ENCODE results near the gene SIRT4.
"Not testable (repeated sequence)": the region's sequence is repeated elsewhere in the genome, so short reads cannot be mapped to it uniquely, and the experiment has no call there.

The SIRT4 gene

GRCh38 chr12:120336392-120336791 lies 34.3 kb downstream of the SIRT4 start:
- peaks cover 18% of the 10 kb centered on the region for H3K9me3 Mint-ChIP-seq
- not testable (repeated sequence) for H3K27me3 Mint-ChIP-seq (ENCODE audit: low read depth); H3K4me1 Mint-ChIP-seq (ENCODE audit: low read depth); H3K36me3 Mint-ChIP-seq (ENCODE audit: low read depth); H3K27ac Mint-ChIP-seq; H3K4me3 Mint-ChIP-seq; DNase-seq (ENCODE audit: low spot score)

- H3K9me3 Mint-ChIP-seq: peaks cover 18% of the 10 kb centered on the region
- no peaks in the 10 kb centered on the region for H3K4me1 Mint-ChIP-seq (ENCODE audit: low read depth)
- no peak for DNase-seq (ENCODE audit: low spot score)
- peaks cover 6% of the 10 kb centered on the region for H3K36me3 Mint-ChIP-seq (ENCODE audit: low read depth)
- peaks cover 5% of the 10 kb centered on the region for H3K27me3 Mint-ChIP-seq (ENCODE audit: low read depth)
- no peak overlapping the region for H3K27ac Mint-ChIP-seq
- H3K4me3 Mint-ChIP-seq: no peak overlapping the region
Measured at GRCh38 chr12:120337730-120338129, 35.6 kb downstream of the SIRT4 start.

GRCh38 chr12:120339256-120339655 lies 37.1 kb downstream of the SIRT4 start:
- DNase-seq (ENCODE audit: low spot score): no peak
- Mint-ChIP-seq H3K27me3 (ENCODE audit: low read depth) (peaks cover 5% of the 10 kb centered on the region), H3K4me3 (no peak overlapping the region), H3K9me3 (peaks cover 18% of the 10 kb centered on the region), H3K4me1 (ENCODE audit: low read depth) (no peaks in the 10 kb centered on the region), H3K27ac (no peak overlapping the region), H3K36me3 (ENCODE audit: low read depth) (peaks cover 6% of the 10 kb centered on the region)

- Mint-ChIP-seq H3K36me3 (ENCODE audit: low read depth) (peaks cover 2% of the 10 kb centered on the region), H3K27ac (no peak overlapping the region), H3K27me3 (ENCODE audit: low read depth) (peaks cover 5% of the 10 kb centered on the region), H3K4me1 (ENCODE audit: low read depth) (no peaks in the 10 kb centered on the region), H3K9me3 (peaks cover 9% of the 10 kb centered on the region), H3K4me3 (no peak overlapping the region)
- no peak for DNase-seq (ENCODE audit: low spot score)
Measured at GRCh38 chr12:120342175-120343038, 40.3 kb downstream of the SIRT4 start.

GRCh38 chr12:120343039-120343537 lies 41.0 kb downstream of the SIRT4 start:
- H3K27ac Mint-ChIP-seq: no peak overlapping the region
- no peaks in the 10 kb centered on the region for H3K4me1 Mint-ChIP-seq (ENCODE audit: low read depth)
- no peak overlapping the region for H3K4me3 Mint-ChIP-seq
- no peak for DNase-seq (ENCODE audit: low spot score)
- peaks cover 2% of the 10 kb centered on the region for H3K9me3 Mint-ChIP-seq
- H3K27me3 Mint-ChIP-seq (ENCODE audit: low read depth): peaks cover under 1% of the 10 kb centered on the region
- peaks cover under 1% of the 10 kb centered on the region for H3K36me3 Mint-ChIP-seq (ENCODE audit: low read depth)

- no peaks in the 10 kb centered on the region for H3K36me3 Mint-ChIP-seq (ENCODE audit: low read depth)
- no peaks in the 10 kb centered on the region for H3K27me3 Mint-ChIP-seq (ENCODE audit: low read depth)
- no peak for DNase-seq (ENCODE audit: low spot score)
- no peak overlapping the region for H3K27ac Mint-ChIP-seq
- no peak overlapping the region for H3K4me3 Mint-ChIP-seq
- no peaks in the 10 kb centered on the region for H3K4me1 Mint-ChIP-seq (ENCODE audit: low read depth)
- H3K9me3 Mint-ChIP-seq: no peaks in the 10 kb centered on the region
Measured at GRCh38 chr12:120343692-120344091, 41.6 kb downstream of the SIRT4 start.

GRCh38 chr12:120346031-120346430 lies 43.9 kb downstream of the SIRT4 start:
- H3K9me3 Mint-ChIP-seq: no peaks in the 10 kb centered on the region

GRCh38 chr12:120346681-120347080 lies 44.6 kb downstream of the SIRT4 start:
- no peak overlapping the region for H3K4me3 Mint-ChIP-seq
- no peaks in the 10 kb centered on the region for H3K27me3 Mint-ChIP-seq (ENCODE audit: low read depth)
- DNase-seq (ENCODE audit: low spot score): no peak

More at GRCh38 chr12:120346031-120346430, 43.9 kb downstream of the SIRT4 start:
- no peak for DNase-seq (ENCODE audit: low spot score)
- H3K27ac Mint-ChIP-seq: no peak overlapping the region
- H3K4me1 Mint-ChIP-seq (ENCODE audit: low read depth): no peaks in the 10 kb centered on the region
- no peak overlapping the region for H3K4me3 Mint-ChIP-seq
- no peaks in the 10 kb centered on the region for H3K36me3 Mint-ChIP-seq (ENCODE audit: low read depth)
- no peaks in the 10 kb centered on the region for H3K27me3 Mint-ChIP-seq (ENCODE audit: low read depth)

GRCh38 chr12:120347766-120348165 lies 45.6 kb downstream of the SIRT4 start:
- Mint-ChIP-seq H3K36me3 (ENCODE audit: low read depth) (no peaks in the 10 kb centered on the region), H3K9me3 (no peaks in the 10 kb centered on the region), H3K4me1 (ENCODE audit: low read depth) (no peaks in the 10 kb centered on the region), H3K27me3 (ENCODE audit: low read depth) (no peaks in the 10 kb centered on the region), H3K4me3 (no peak overlapping the region), H3K27ac (no peak overlapping the region)
- no peak for DNase-seq (ENCODE audit: low spot score)

More at GRCh38 chr12:120346681-120347080, 44.6 kb downstream of the SIRT4 start:
- Mint-ChIP-seq H3K4me1 (ENCODE audit: low read depth) (no peaks in the 10 kb centered on the region), H3K27ac (no peak overlapping the region), H3K9me3 (no peaks in the 10 kb centered on the region), H3K36me3 (ENCODE audit: low read depth) (no peaks in the 10 kb centered on the region)

GRCh38 chr12:120350576-120351350 lies 48.6 kb downstream of the SIRT4 start:
- H3K9me3 Mint-ChIP-seq: no peaks in the 10 kb centered on the region
- DNase-seq (ENCODE audit: low spot score): no peak
- H3K36me3 Mint-ChIP-seq (ENCODE audit: low read depth): no peaks in the 10 kb centered on the region
- H3K4me3 Mint-ChIP-seq: no peak overlapping the region
- no peaks in the 10 kb centered on the region for H3K27me3 Mint-ChIP-seq (ENCODE audit: low read depth)
- H3K27ac Mint-ChIP-seq: no peak overlapping the region
- no peaks in the 10 kb centered on the region for H3K4me1 Mint-ChIP-seq (ENCODE audit: low read depth)

- no peaks in the 10 kb centered on the region for H3K36me3 Mint-ChIP-seq (ENCODE audit: low read depth)
- H3K9me3 Mint-ChIP-seq: no peaks in the 10 kb centered on the region
- H3K27ac Mint-ChIP-seq: no peak overlapping the region
- H3K27me3 Mint-ChIP-seq (ENCODE audit: low read depth): no peaks in the 10 kb centered on the region
- H3K4me1 Mint-ChIP-seq (ENCODE audit: low read depth): no peaks in the 10 kb centered on the region
- no peak overlapping the region for H3K4me3 Mint-ChIP-seq
- no peak for DNase-seq (ENCODE audit: low spot score)
Measured at GRCh38 chr12:120352117-120352516, 50.0 kb downstream of the SIRT4 start.

GRCh38 chr12:120353136-120353535 lies 51.0 kb downstream of the SIRT4 start:
- Mint-ChIP-seq H3K4me3 (no peak overlapping the region), H3K27me3 (ENCODE audit: low read depth) (peaks cover 3% of the 10 kb centered on the region), H3K27ac (no peak overlapping the region), H3K9me3 (no peaks in the 10 kb centered on the region), H3K36me3 (ENCODE audit: low read depth) (no peaks in the 10 kb centered on the region), H3K4me1 (ENCODE audit: low read depth) (no peaks in the 10 kb centered on the region)
- DNase-seq (ENCODE audit: low spot score): no peak

GRCh38 chr12:120353556-120354317 lies 51.6 kb downstream of the SIRT4 start:
- Mint-ChIP-seq H3K4me3 (no peak overlapping the region), H3K27ac (no peak overlapping the region), H3K36me3 (ENCODE audit: low read depth) (no peaks in the 10 kb centered on the region), H3K27me3 (ENCODE audit: low read depth) (peaks cover 5% of the 10 kb centered on the region), H3K9me3 (no peaks in the 10 kb centered on the region), H3K4me1 (ENCODE audit: low read depth) (no peaks in the 10 kb centered on the region)
- no peak for DNase-seq (ENCODE audit: low spot score)
